Fibroblast of lung (primary cell): Measurements from ENCODE around the gene RAG2.

ENCODE experiments used
- CTCF ChIP-seq, 2 donors: IDR thresholded peaks in 1 of 2; conservative IDR thresholded peaks in 1 of 2; 1 replicate in 1 of 2; 2 replicates in 1 of 2; pipeline ENCODE4 v1.5.1; 2011 to 2012; ENCODE audit warnings: low read length in 2 of 2, control low read depth in 1 of 2, inconsistent platforms in 1 of 2, low read depth in 1 of 2, mild to moderate bottlenecking in 1 of 2
- EZH2 ChIP-seq: IDR thresholded peaks from 2 replicates; pipeline ENCODE4 v1.5.1; 2012; ENCODE audit warnings: low read length, control low read depth, mild to moderate bottlenecking; ENCODE audit errors: missing control alignments

GRCh38 chr11:36586543-36586942 lies 11.5 kb downstream of the RAG2 start:
- TF ChIP-seq CTCF (conservative IDR thresholded peaks at IDR 0.05 in 1 of 2, IDR thresholded peaks at IDR 0.05 in 1 of 2; ENCODE audit: low read depth in 1 of 2, low read length in 2 of 2) (no peak), EZH2 (no peak)
